ENCODE measurements around the gene BRD4. TPM values are rescaled to one million over a fixed set of nuclear protein-coding genes. Genes with fewer than 3 reads are reported as not detected.

The BRD4 gene
- total and polyA plus RNA-seq, 5 experiments from 2014 or later: 10.6 to 180 (median 37.2) TPM

- H3K36me3 Mint-ChIP-seq: peaks cover 0 to 73% (median 19%) of the 10 kb centered on the region in 3 donors
These were observed 91.0 kb downstream of the BRD4 start for GRCh38 chr19:15241259-15241910.

GRCh38 chr19:15240515-15240914, 91.8 kb downstream of the BRD4 start:
- Mint-ChIP-seq H3K36me3 (peaks cover 0 to 73% (median 26%) of the 10 kb centered on the region in 3 donors), H3K9me3 (no peaks in the 10 kb centered on the region), H3K27me3 (peaks cover 0 to 1% (median 0%) of the 10 kb centered on the region in 5 donors), H3K4me3 (no peak overlapping the region), H3K4me1 (peaks cover 0 to 5% (median 0%) of the 10 kb centered on the region in 4 donors), H3K27ac (no peak overlapping the region)
- ATAC-seq (no peak), DNase-seq (no peak)
- POLR2A ChIA-PET: no interaction called here

More at GRCh38 chr19:15241259-15241910, 91.0 kb downstream of the BRD4 start:
- H3K4me1 Mint-ChIP-seq: peaks cover 0 to 8% (median 5%) of the 10 kb centered on the region in 4 donors
- no peak overlapping the region for H3K27ac Mint-ChIP-seq
- H3K9me3 Mint-ChIP-seq: no peaks in the 10 kb centered on the region
- ATAC-seq: no peak
- no peak for DNase-seq
- no peak overlapping the region for H3K4me3 Mint-ChIP-seq
- POLR2A ChIA-PET: interaction anchor here (0.6 to 0.7 kb wide), 2 partner anchors 709 to 944 kb away, joined by 3 read pairs; partner anchors contain the start of gene FAM32A
- H3K27me3 Mint-ChIP-seq: peaks cover 0 to 1% (median 0%) of the 10 kb centered on the region in 5 donors

- ATAC-seq (no peak), DNase-seq (no peak)
- Mint-ChIP-seq H3K27ac (no peak overlapping the region), H3K4me3 (no peak overlapping the region), H3K4me1 (peaks cover 2 to 6% (median 3%) of the 10 kb centered on the region in 4 donors), H3K36me3 (peaks cover 0 to 69% (median 22%) of the 10 kb centered on the region in 3 donors), H3K27me3 (peaks cover 0 to 4% (median 2%) of the 10 kb centered on the region in 5 donors), H3K9me3 (no peaks in the 10 kb centered on the region)
- POLR2A ChIA-PET: interaction anchor here (1.1 kb wide), 1 partner anchor 14 kb away, joined by 3 read pairs; no protein-coding TSS in a partner anchor
These were observed 92.9 kb downstream of the BRD4 start for GRCh38 chr19:15239337-15239949.

- no peak for ATAC-seq
- Mint-ChIP-seq H3K36me3 (peaks cover 0 to 65% (median 20%) of the 10 kb centered on the region in 3 donors), H3K9me3 (no peaks in the 10 kb centered on the region), H3K27me3 (peaks cover 0 to 8% (median 4%) of the 10 kb centered on the region in 5 donors), H3K4me1 (peaks cover 3 to 11% (median 8%) of the 10 kb centered on the region in 4 donors), H3K4me3 (no peak overlapping the region), H3K27ac (no peak overlapping the region)
- POLR2A ChIA-PET: no interaction called here
- DNase-seq: no peak
These were observed 93.6 kb downstream of the BRD4 start for GRCh38 chr19:15238639-15239155.

- POLR2A ChIA-PET: no interaction called here
- ATAC-seq: no peak
- Mint-ChIP-seq H3K4me3 (no peak overlapping the region), H3K36me3 (peaks cover 0 to 63% (median 18%) of the 10 kb centered on the region in 3 donors), H3K4me1 (peaks cover 7 to 18% (median 10%) of the 10 kb centered on the region in 4 donors), H3K27me3 (peaks cover 0 to 13% (median 4%) of the 10 kb centered on the region in 5 donors), H3K27ac (peak overlapping the region in 1 of 10 donors; percentile 49), H3K9me3 (no peaks in the 10 kb centered on the region)
- DNase-seq: no peak
These were observed 94.3 kb downstream of the BRD4 start for GRCh38 chr19:15237759-15238638.

- H3K27me3 Mint-ChIP-seq: peaks cover 4 to 20% (median 8%) of the 10 kb centered on the region in 5 donors
- POLR2A ChIA-PET: no interaction called here
- no peak overlapping the region for H3K4me3 Mint-ChIP-seq
- peaks cover 0 to 2% (median 0%) of the 10 kb centered on the region in 9 donors for H3K9me3 Mint-ChIP-seq
- ATAC-seq (no peak), DNase-seq (no peak)
- H3K4me1 Mint-ChIP-seq: peaks cover 10 to 29% (median 17%) of the 10 kb centered on the region in 4 donors
- H3K36me3 Mint-ChIP-seq: peaks cover 0 to 59% (median 18%) of the 10 kb centered on the region in 3 donors
- H3K27ac Mint-ChIP-seq: no peak overlapping the region
These were observed 95.5 kb downstream of the BRD4 start for GRCh38 chr19:15236886-15237285.

- H3K4me3 Mint-ChIP-seq: no peak overlapping the region
- peak overlapping the region in 1 of 10 donors; percentile 25 for H3K27ac Mint-ChIP-seq
- peaks cover 0 to 2% (median 0%) of the 10 kb centered on the region in 9 donors for H3K9me3 Mint-ChIP-seq
- POLR2A ChIA-PET: interaction anchor here (0.5 kb wide), 1 partner anchor 9 kb away, joined by 4 read pairs; no protein-coding TSS in a partner anchor
- peaks cover 4 to 24% (median 10%) of the 10 kb centered on the region in 5 donors for H3K27me3 Mint-ChIP-seq
- ATAC-seq: no peak
- peaks cover 0 to 51% (median 18%) of the 10 kb centered on the region in 3 donors for H3K36me3 Mint-ChIP-seq
- DNase-seq: no peak
- peaks cover 10 to 29% (median 19%) of the 10 kb centered on the region in 4 donors for H3K4me1 Mint-ChIP-seq
These were observed 96.6 kb downstream of the BRD4 start for GRCh38 chr19:15235781-15236180.

GRCh38 chr19:15234431-15235130, 97.8 kb downstream of the BRD4 start:
- Mint-ChIP-seq H3K27me3 (peaks cover 4 to 29% (median 10%) of the 10 kb centered on the region in 5 donors), H3K36me3 (peaks cover 0 to 43% (median 15%) of the 10 kb centered on the region in 3 donors), H3K4me3 (peak overlapping the region in 5 of 10 donors; percentile 15 to 74 (median 44)), H3K4me1 (peaks cover 10 to 29% (median 19%) of the 10 kb centered on the region in 4 donors), H3K9me3 (peaks cover 0 to 2% (median 0%) of the 10 kb centered on the region in 9 donors), H3K27ac (peak overlapping the region in 1 of 10 donors; percentile 41)
- POLR2A ChIA-PET: interaction anchor here (0.6 to 1.0 kb wide), 2 partner anchors 126 to 849 kb away, joined by 3 to 6 read pairs; no protein-coding TSS in a partner anchor
- ATAC-seq (no peak), DNase-seq (no peak)

GRCh38 chr19:15231271-15231670, 101.1 kb downstream of the BRD4 start:
- Mint-ChIP-seq H3K4me3 (peak overlapping the region in 7 of 10 donors; percentile 10 to 74 (median 45)), H3K4me1 (peaks cover 7 to 29% (median 19%) of the 10 kb centered on the region in 4 donors), H3K36me3 (peaks cover 0 to 16% (median 6%) of the 10 kb centered on the region in 3 donors), H3K27me3 (peaks cover 6 to 34% (median 11%) of the 10 kb centered on the region in 5 donors), H3K27ac (no peak overlapping the region), H3K9me3 (peaks cover 0 to 2% (median 0%) of the 10 kb centered on the region in 9 donors)
- POLR2A ChIA-PET: interaction anchor here (0.6 kb wide), 1 partner anchor 326 kb away, joined by 4 read pairs; no protein-coding TSS in a partner anchor
- ATAC-seq (no peak), DNase-seq (no peak)

- Mint-ChIP-seq H3K9me3 (peaks cover 0 to under 1% (median 0%) of the 10 kb centered on the region in 9 donors), H3K36me3 (peaks cover 0 to 1% (median 0%) of the 10 kb centered on the region in 3 donors), H3K4me3 (no peak overlapping the region), H3K27me3 (peaks cover 5 to 41% (median 17%) of the 10 kb centered on the region in 5 donors), H3K27ac (no peak overlapping the region), H3K4me1 (peaks cover 6 to 25% (median 22%) of the 10 kb centered on the region in 4 donors)
- POLR2A ChIA-PET: interaction anchor here (0.6 kb wide), 2 partner anchors 9 to 149 kb away, joined by 4 read pairs; no protein-coding TSS in a partner anchor
- ATAC-seq (no peak), DNase-seq (no peak)
These were observed 105.1 kb downstream of the BRD4 start for GRCh38 chr19:15227261-15227660.

- POLR2A ChIA-PET: interaction anchor here (0.5 to 0.6 kb wide), 2 partner anchors 9 to 134 kb away, joined by 3 to 6 read pairs; no protein-coding TSS in a partner anchor
- Mint-ChIP-seq H3K4me1 (peaks cover 5 to 22% (median 18%) of the 10 kb centered on the region in 4 donors), H3K27ac (no peak overlapping the region), H3K4me3 (no peak overlapping the region), H3K36me3 (no peaks in the 10 kb centered on the region), H3K9me3 (no peaks in the 10 kb centered on the region), H3K27me3 (peaks cover 5 to 36% (median 14%) of the 10 kb centered on the region in 5 donors)
- DNase-seq (no peak), ATAC-seq (no peak)
These were observed 106.6 kb downstream of the BRD4 start for GRCh38 chr19:15225760-15226159.
